Osteocyte (in vitro differentiated cells): ENCODE data around the gene SERINC1. TPM values are rescaled to one million over a fixed set of nuclear protein-coding genes. Genes with fewer than 3 reads are reported as not detected.
"Not testable (repeated sequence)": the region's sequence is repeated elsewhere in the genome, so short reads cannot be mapped to it uniquely, and the experiment has no call there.

ENCODE experiments used
- DNase-seq: peaks from one replicate; pipeline ENCODE4 v3.0.0; 2021; ENCODE audit warnings: mixed read lengths; ENCODE audit not compliant: unreplicated experiment; ENCODE audit errors: extremely low spot score
- H3K27ac Mint-ChIP-seq: one replicate; pipeline ENCODE4 v1.8.0; 2021; ENCODE audit warnings: mild to moderate bottlenecking, mixed read lengths; ENCODE audit not compliant: unreplicated experiment
- H3K27me3 Mint-ChIP-seq: one replicate; pipeline ENCODE4 v1.8.0; 2021; ENCODE audit warnings: mixed read lengths; ENCODE audit not compliant: unreplicated experiment
- H3K36me3 Mint-ChIP-seq: one replicate; pipeline ENCODE4 v1.8.0; 2021; ENCODE audit warnings: mixed read lengths; ENCODE audit not compliant: unreplicated experiment
- H3K4me1 Mint-ChIP-seq: one replicate; pipeline ENCODE4 v1.8.0; 2021; ENCODE audit warnings: mixed read lengths; ENCODE audit not compliant: unreplicated experiment
- H3K4me3 Mint-ChIP-seq: one replicate; pipeline ENCODE4 v1.8.0; 2021; ENCODE audit warnings: mild to moderate bottlenecking, moderate library complexity, mixed read lengths; ENCODE audit not compliant: unreplicated experiment
- H3K9me3 Mint-ChIP-seq: one replicate; pipeline ENCODE4 v1.8.0; 2021; ENCODE audit warnings: mixed read lengths; ENCODE audit not compliant: unreplicated experiment
- CTCF ChIP-seq: fragments of 200-600 bp; sonication (generic); IDR thresholded peaks from 2 replicates; pipeline ENCODE4 v1.5.0; 2021; ENCODE audit warnings: antibody characterized with exemption, mild to moderate bottlenecking, moderate library complexity
- total RNA-seq: library from RNA; stranded (reverse); gene quantifications from 2 replicates; pipeline ENCODE4 v1.2.1, GENCODE V29; 2021

The SERINC1 gene
- total RNA-seq, 1 donor from 2014 or later = 209 TPM

- Mint-ChIP-seq H3K4me1 (peaks cover 3% of the 10 kb centered on the region), H3K36me3 (no peaks in the 10 kb centered on the region), H3K27ac (no peak overlapping the region), H3K4me3 (no peak overlapping the region), H3K27me3 (no peaks in the 10 kb centered on the region), H3K9me3 (no peaks in the 10 kb centered on the region)
- no peak for DNase-seq
- TF ChIP-seq CTCF = peak; percentile 71
These were observed 4.5 kb upstream of the SERINC1 start for GRCh38 chr6:122476131-122476530.

- DNase-seq = no peak
- TF ChIP-seq CTCF = no peak
- Mint-ChIP-seq H3K4me3 (peak overlapping the region; percentile 97), H3K36me3 (peaks cover 3% of the 10 kb centered on the region), H3K27ac (peak overlapping the region; percentile 99), H3K9me3 (no peaks in the 10 kb centered on the region), H3K4me1 (peaks cover 31% of the 10 kb centered on the region), H3K27me3 (no peaks in the 10 kb centered on the region)
These were observed 374 bp upstream of the SERINC1 start for GRCh38 chr6:122472022-122472340.

GRCh38 chr6:122461885-122462284 is 9.7 kb downstream of the SERINC1 start:
- H3K4me1 Mint-ChIP-seq = peaks cover 44% of the 10 kb centered on the region
- no peak for DNase-seq
- TF ChIP-seq CTCF = no peak
- H3K27ac Mint-ChIP-seq = no peak overlapping the region
- no peak overlapping the region for H3K4me3 Mint-ChIP-seq
- no peaks in the 10 kb centered on the region for H3K9me3 Mint-ChIP-seq
- H3K36me3 Mint-ChIP-seq = peaks cover 20% of the 10 kb centered on the region
- no peaks in the 10 kb centered on the region for H3K27me3 Mint-ChIP-seq

- Mint-ChIP-seq H3K27ac (peak overlapping the region; percentile 57), H3K36me3 (peaks cover 27% of the 10 kb centered on the region), H3K4me1 (peaks cover 42% of the 10 kb centered on the region)
- DNase-seq, H3K4me3 Mint-ChIP-seq, H3K9me3 Mint-ChIP-seq, H3K27me3 Mint-ChIP-seq: not testable (repeated sequence)
These were observed 11.7 kb downstream of the SERINC1 start for GRCh38 chr6:122459865-122460416.

- H3K27me3 Mint-ChIP-seq = no peaks in the 10 kb centered on the region
- no peak for TF ChIP-seq CTCF
- H3K9me3 Mint-ChIP-seq = no peaks in the 10 kb centered on the region
- no peak overlapping the region for H3K4me3 Mint-ChIP-seq
- peaks cover 42% of the 10 kb centered on the region for H3K4me1 Mint-ChIP-seq
- peak overlapping the region; percentile 57 for H3K27ac Mint-ChIP-seq
- peaks cover 29% of the 10 kb centered on the region for H3K36me3 Mint-ChIP-seq
- no peak for DNase-seq
These were observed 12.4 kb downstream of the SERINC1 start for GRCh38 chr6:122459240-122459639.

- H3K4me1 Mint-ChIP-seq = peaks cover 38% of the 10 kb centered on the region
- H3K9me3 Mint-ChIP-seq = no peaks in the 10 kb centered on the region
- no peak for TF ChIP-seq CTCF
- no peak overlapping the region for H3K27ac Mint-ChIP-seq
- no peak for DNase-seq
- peaks cover 33% of the 10 kb centered on the region for H3K36me3 Mint-ChIP-seq
- no peaks in the 10 kb centered on the region for H3K27me3 Mint-ChIP-seq
- no peak overlapping the region for H3K4me3 Mint-ChIP-seq
These were observed 13.5 kb downstream of the SERINC1 start for GRCh38 chr6:122458087-122458486.

- H3K27me3 Mint-ChIP-seq, DNase-seq, H3K4me3 Mint-ChIP-seq, H3K9me3 Mint-ChIP-seq, H3K27ac Mint-ChIP-seq: not testable (repeated sequence)
- peaks cover 52% of the 10 kb centered on the region for H3K36me3 Mint-ChIP-seq
- peaks cover 16% of the 10 kb centered on the region for H3K4me1 Mint-ChIP-seq
These were observed 16.5 kb downstream of the SERINC1 start for GRCh38 chr6:122455116-122455515.
